Measurements from ENCODE around the gene NRIP1. TPM values are rescaled to one million over a fixed set of nuclear protein-coding genes. Genes with fewer than 3 reads are reported as not detected.

Gene NRIP1
- total and polyA plus RNA-seq, 2 of the 8 experiments (the other 6 are each of a cell fraction or from before 2014, with no cell fraction given): 1.5 to 9.3 TPM

- no peak overlapping the region for H3K56ac ChIP-seq (replicated peaks; ENCODE audit: insufficient read length, low read depth, low read length)
- H2BK15ac ChIP-seq (ENCODE audit: low read length): no peak overlapping the region
- H3K27ac ChIP-seq (ENCODE audit: low read depth, low read length): no peak overlapping the region
- H3K4me3 ChIP-seq (ENCODE audit: extremely low read depth in 1 of 4, insufficient read depth in 2 of 4, low read depth in 3 of 4, low read length in 4 of 4): no peak overlapping the region
- CTCF ChIA-PET (ENCODE audit: partially characterized antibody): interaction anchor here (0.7 kb wide), 1 partner anchor 184 kb away, joined by 3 read pairs; no protein-coding TSS in a partner anchor
- H3K9ac ChIP-seq (replicated peaks in 1 of 4; ENCODE audit: extremely low read depth in 1 of 4, low read depth in 3 of 4, low read length in 3 of 4): no peak overlapping the region
- no peak for DNase-seq (ENCODE audit: low read depth in 1 of 2, low spot score in 2 of 2)
- WGBS, 2 experiments (ENCODE audit: extremely low coverage in 1 of 2, insufficient coverage in 1 of 2, insufficient read length in 1 of 2, insufficient replicate concordance in 2 of 2, low coverage in 1 of 2, low lambda C conversion rate in 2 of 2, missing lambda C conversion rate in 1 of 2): 75% methylated on average over 5 of the region's 5 CpGs; no CpG with 5 or more reads in 1 of the 2 experiments
- H3K36me3 ChIP-seq (ENCODE audit: control insufficient read depth in 2 of 4, insufficient read depth in 4 of 4, low read length in 3 of 4): no peaks in the 10 kb centered on the region
- H3K4me2 ChIP-seq (ENCODE audit: insufficient read depth in 1 of 2, low read depth in 2 of 2, low read length in 2 of 2): peak overlapping the region in 1 of 2 experiments; percentile 21; a peak in 1 of 4 replicates
- H3K18ac ChIP-seq (ENCODE audit: extremely low read depth, low read length): no peak overlapping the region
- no peaks in the 10 kb centered on the region for H3K79me2 ChIP-seq (ENCODE audit: control insufficient read depth in 1 of 2, insufficient read depth in 2 of 2, low read length in 2 of 2)
- H2BK12ac ChIP-seq (ENCODE audit: low read depth, low read length): no peak overlapping the region
- no peak for FAIRE-seq
- no peak overlapping the region for H4K5ac ChIP-seq (ENCODE audit: insufficient read length, low read depth, low read length)
- no peaks in the 10 kb centered on the region for H3K23me2 ChIP-seq (ENCODE audit: low read depth, low read length)
- peaks cover 0 to 4% (median 0%) of the 10 kb centered on the region in 4 experiments; a peak in 1 of 7 replicates for H3K4me1 ChIP-seq (replicated peaks in 1 of 4; ENCODE audit: control insufficient read depth in 3 of 4, insufficient read depth in 4 of 4, low read length in 3 of 4)
- H2AK5ac ChIP-seq (ENCODE audit: low read depth, low read length): no peak overlapping the region
- no peak for TF ChIP-seq CBX5 (IDR thresholded peaks at IDR 0.05; ENCODE audit: low read depth, low read length)
- no peaks in the 10 kb centered on the region for H4K20me1 ChIP-seq (replicated peaks in 1 of 2; ENCODE audit: control insufficient read depth in 1 of 2, insufficient read depth in 2 of 2, low read length in 2 of 2)
- no peak overlapping the region for H3K23ac ChIP-seq (ENCODE audit: insufficient read length)
- H2BK20ac ChIP-seq (ENCODE audit: low read length): no peak overlapping the region
- POLR2A ChIA-PET (ENCODE audit: partially characterized antibody): no interaction called here
- H3K4ac ChIP-seq (replicated peaks; ENCODE audit: insufficient read length, low read depth, low read length): no peak overlapping the region
- no peak overlapping the region for H2BK5ac ChIP-seq (ENCODE audit: low read depth, low read length)
- no peak overlapping the region for H2BK120ac ChIP-seq (replicated peaks; ENCODE audit: low read depth, low read length)
- H3K79me1 ChIP-seq (ENCODE audit: low read depth, low read length): no peaks in the 10 kb centered on the region
- peaks cover 0 to 5% of the 10 kb centered on the region in 2 experiments; a peak in 2 of 4 replicates for H3K9me3 ChIP-seq (ENCODE audit: insufficient read depth in 2 of 2, low read depth in 1 of 2, low read length in 1 of 2)
- H4K8ac ChIP-seq (ENCODE audit: extremely low read depth, insufficient read depth, low read length): no peak overlapping the region
- H3K27me3 ChIP-seq (replicated peaks in 1 of 4; ENCODE audit: control insufficient read depth in 3 of 4, extremely low read depth in 1 of 4, insufficient read depth in 3 of 4, low read length in 3 of 4): no peaks in the 10 kb centered on the region
- no peak overlapping the region for H4K91ac ChIP-seq (replicated peaks; ENCODE audit: insufficient read length, low read length)
- H3K14ac ChIP-seq (ENCODE audit: insufficient read length): no peak overlapping the region
- peak overlapping the region; percentile 95 for H2AFZ ChIP-seq (ENCODE audit: low read length)
Observed at GRCh38 chr21:14947613-14948160, 117.1 kb downstream of the NRIP1 start.
